Loucy (cell line): ENCODE measurements around the gene KLRC2.

Source experiments
- H2AFZ ChIP-seq: fragments of 200-600 bp; sonication (generic); 2 replicates; pipeline ENCODE4 v1.6.0; 2016; ENCODE audit warnings: antibody characterized with exemption, mild to moderate bottlenecking, low read length, moderate library complexity
- H3F3A ChIP-seq: fragments of 200-600 bp; 2 replicates; pipeline ENCODE4 v1.6.0; 2016; ENCODE audit warnings: antibody characterized with exemption, low read depth, mild to moderate bottlenecking
- H3K27me3 ChIP-seq: fragments of 200-600 bp; sonication (generic); 2 replicates; pipeline ENCODE4 v1.6.1; 2014; ENCODE audit warnings: low read length, mild to moderate bottlenecking; ENCODE audit not compliant: insufficient read depth, poor library complexity, severe bottlenecking
- H3K36me3 ChIP-seq: fragments of 200-600 bp; sonication (generic); 2 replicates; pipeline ENCODE4 v1.6.1; 2016; ENCODE audit warnings: low read length; ENCODE audit not compliant: insufficient read depth
- H3K4me1 ChIP-seq: fragments of 200-600 bp; sonication (generic); 2 replicates; pipeline ENCODE4 v1.5.1; 2014; ENCODE audit warnings: low read length, mild to moderate bottlenecking; ENCODE audit not compliant: insufficient read depth, poor library complexity, severe bottlenecking
- H3K4me2 ChIP-seq: fragments of 200-600 bp; sonication (generic); 2 replicates; pipeline ENCODE4 v1.6.0; 2014; ENCODE audit warnings: antibody characterized with exemption, low read length, low read depth, mild to moderate bottlenecking; ENCODE audit not compliant: poor library complexity, severe bottlenecking
- H3K4me3 ChIP-seq: fragments of 200-600 bp; sonication (generic); 2 replicates; pipeline ENCODE4 v1.5.1; 2014; ENCODE audit warnings: low read length, mild to moderate bottlenecking, mixed read lengths; ENCODE audit not compliant: poor library complexity, severe bottlenecking
- H3K79me2 ChIP-seq: fragments of 200-600 bp; sonication (generic); 2 replicates; pipeline ENCODE4 v1.6.1; 2014; ENCODE audit warnings: low read length; ENCODE audit not compliant: insufficient read depth
- H3K9ac ChIP-seq: fragments of 200-600 bp; sonication (generic); 2 replicates; pipeline ENCODE4 v1.6.0; 2014; ENCODE audit warnings: mild to moderate bottlenecking, low read depth, low read length, moderate library complexity; ENCODE audit not compliant: poor library complexity, severe bottlenecking
- H3K9me2 ChIP-seq: fragments of 200-600 bp; sonication (generic); replicated peaks from 2 replicates; pipeline ENCODE4 v1.6.1; 2016; ENCODE audit warnings: low read depth, low read length, mixed read lengths
- H3K9me3 ChIP-seq: fragments of 200-600 bp; sonication (generic); 2 replicates; pipeline ENCODE4 v1.6.1; 2014; ENCODE audit warnings: mild to moderate bottlenecking, antibody characterized with exemption, low read length, low read depth; ENCODE audit not compliant: insufficient read depth
- H4K20me1 ChIP-seq: fragments of 200-600 bp; sonication (generic); 2 replicates; pipeline ENCODE4 v1.6.0; 2014; ENCODE audit warnings: antibody characterized with exemption, low read length, mild to moderate bottlenecking; ENCODE audit not compliant: insufficient read depth, poor library complexity, severe bottlenecking
- EZH2phosphoT487 ChIP-seq: fragments of 200-600 bp; IDR thresholded peaks from 2 replicates; pipeline ENCODE4 v1.6.1; 2018; ENCODE audit warnings: antibody characterized with exemption, mild to moderate bottlenecking, moderate library complexity, borderline replicate concordance
- TF ChIP-seq, protein P1 (sequence below): fragments of 200-600 bp; sonication (generic); conservative IDR thresholded peaks from 2 replicates; pipeline ENCODE4 v1.5.1; 2014; ENCODE audit warnings: mild to moderate bottlenecking, antibody characterized with exemption, low read length

The KLRC2 gene

GRCh38 chr12:10409392-10409791, 26.4 kb downstream of the KLRC2 start, which contains the start of gene KLRC4:
KLRC4 (minus strand) TSS chr12:10409757; CDS start chr12:10409575, 182 bp downstream.
- Histone ChIP-seq H3K4me1 (no peaks in the 10 kb centered on the region), H3F3A (no peaks in the 10 kb centered on the region), H3K9ac (no peak within 1 kb of the TSS), H4K20me1 (no peaks in the 10 kb centered on the region), H3K79me2 (no peaks in the 10 kb centered on the region), H2AFZ (no peak within 1 kb of the TSS), H3K4me3 (no peak within 1 kb of the TSS), H3K4me2 (no peak within 1 kb of the TSS), H3K9me2 (no peaks in the 10 kb centered on the region), H3K27me3 (no peaks in the 10 kb centered on the region), H3K36me3 (no peaks in the 10 kb centered on the region), H3K9me3 (no peaks in the 10 kb centered on the region)
- TF ChIP-seq, protein P1, sequence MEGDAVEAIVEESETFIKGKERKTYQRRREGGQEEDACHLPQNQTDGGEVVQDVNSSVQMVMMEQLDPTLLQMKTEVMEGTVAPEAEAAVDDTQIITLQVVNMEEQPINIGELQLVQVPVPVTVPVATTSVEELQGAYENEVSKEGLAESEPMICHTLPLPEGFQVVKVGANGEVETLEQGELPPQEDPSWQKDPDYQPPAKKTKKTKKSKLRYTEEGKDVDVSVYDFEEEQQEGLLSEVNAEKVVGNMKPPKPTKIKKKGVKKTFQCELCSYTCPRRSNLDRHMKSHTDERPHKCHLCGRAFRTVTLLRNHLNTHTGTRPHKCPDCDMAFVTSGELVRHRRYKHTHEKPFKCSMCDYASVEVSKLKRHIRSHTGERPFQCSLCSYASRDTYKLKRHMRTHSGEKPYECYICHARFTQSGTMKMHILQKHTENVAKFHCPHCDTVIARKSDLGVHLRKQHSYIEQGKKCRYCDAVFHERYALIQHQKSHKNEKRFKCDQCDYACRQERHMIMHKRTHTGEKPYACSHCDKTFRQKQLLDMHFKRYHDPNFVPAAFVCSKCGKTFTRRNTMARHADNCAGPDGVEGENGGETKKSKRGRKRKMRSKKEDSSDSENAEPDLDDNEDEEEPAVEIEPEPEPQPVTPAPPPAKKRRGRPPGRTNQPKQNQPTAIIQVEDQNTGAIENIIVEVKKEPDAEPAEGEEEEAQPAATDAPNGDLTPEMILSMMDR = no peak
- TF ChIP-seq EZH2phosphoT487 = no peak

- Histone ChIP-seq H3K79me2 (no peaks in the 10 kb centered on the region), H3K9ac (no peak overlapping the region), H3K4me2 (no peak overlapping the region)
Measured at GRCh38 chr12:10408842-10409241, 27.0 kb downstream of the KLRC2 start.

DNA sequence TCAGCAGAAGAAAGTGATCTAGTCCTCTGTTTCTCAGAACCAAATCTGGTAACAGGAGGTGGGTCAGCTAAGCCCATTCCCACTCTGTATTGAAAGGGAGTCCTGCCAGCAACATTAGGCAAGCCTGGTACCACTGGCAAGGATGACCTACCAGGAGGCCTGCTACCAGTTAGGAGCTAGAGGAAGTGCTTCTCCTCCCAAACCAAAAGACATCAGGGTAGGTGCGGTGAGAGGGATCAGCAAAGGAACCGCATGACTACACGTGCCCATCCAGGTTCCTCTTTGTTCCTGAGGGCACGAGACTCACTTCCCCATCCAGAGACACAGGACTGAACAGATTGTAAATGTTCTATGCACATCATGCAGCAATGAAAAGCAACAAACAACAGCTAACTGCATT, 29.1 kb downstream of the KLRC2 start:
- H3K4me2 ChIP-seq = no peak overlapping the region

More at GRCh38 chr12:10408842-10409241, 27.0 kb downstream of the KLRC2 start:
- Histone ChIP-seq H3K9me2 (no peaks in the 10 kb centered on the region), H3K36me3 (no peaks in the 10 kb centered on the region), H3K4me3 (no peak overlapping the region), H3K4me1 (no peaks in the 10 kb centered on the region), H4K20me1 (no peaks in the 10 kb centered on the region), H3F3A (no peaks in the 10 kb centered on the region), H2AFZ (no peak overlapping the region), H3K9me3 (no peaks in the 10 kb centered on the region), H3K27me3 (no peaks in the 10 kb centered on the region)
- TF ChIP-seq, protein P1 = no peak
- TF ChIP-seq EZH2phosphoT487 = no peak

More for the DNA sequence above, 29.1 kb downstream of the KLRC2 start:
- Histone ChIP-seq H3K79me2 (no peaks in the 10 kb centered on the region), H3K27me3 (no peaks in the 10 kb centered on the region), H4K20me1 (no peaks in the 10 kb centered on the region), H3K9me2 (no peaks in the 10 kb centered on the region), H3K4me1 (no peaks in the 10 kb centered on the region), H3K9ac (no peak overlapping the region), H3K4me3 (no peak overlapping the region), H2AFZ (no peak overlapping the region), H3K36me3 (no peaks in the 10 kb centered on the region), H3F3A (no peaks in the 10 kb centered on the region), H3K9me3 (no peaks in the 10 kb centered on the region)
- TF ChIP-seq EZH2phosphoT487 = no peak
- TF ChIP-seq, protein P1 = no peak
